Activated CD8-positive, alpha-beta memory T cell treated with anti-CD3 and anti-CD28 coated beads for 4 hours (primary cell): Measurements from ENCODE around the gene SLC34A3.

Experiments
- DNase-seq, 2 donors: peaks; one replicate each; pipeline ENCODE4 v3.0.0-alpha.2; 2020; ENCODE audit warnings: low read depth in 2 of 2

Gene SLC34A3

DNA sequence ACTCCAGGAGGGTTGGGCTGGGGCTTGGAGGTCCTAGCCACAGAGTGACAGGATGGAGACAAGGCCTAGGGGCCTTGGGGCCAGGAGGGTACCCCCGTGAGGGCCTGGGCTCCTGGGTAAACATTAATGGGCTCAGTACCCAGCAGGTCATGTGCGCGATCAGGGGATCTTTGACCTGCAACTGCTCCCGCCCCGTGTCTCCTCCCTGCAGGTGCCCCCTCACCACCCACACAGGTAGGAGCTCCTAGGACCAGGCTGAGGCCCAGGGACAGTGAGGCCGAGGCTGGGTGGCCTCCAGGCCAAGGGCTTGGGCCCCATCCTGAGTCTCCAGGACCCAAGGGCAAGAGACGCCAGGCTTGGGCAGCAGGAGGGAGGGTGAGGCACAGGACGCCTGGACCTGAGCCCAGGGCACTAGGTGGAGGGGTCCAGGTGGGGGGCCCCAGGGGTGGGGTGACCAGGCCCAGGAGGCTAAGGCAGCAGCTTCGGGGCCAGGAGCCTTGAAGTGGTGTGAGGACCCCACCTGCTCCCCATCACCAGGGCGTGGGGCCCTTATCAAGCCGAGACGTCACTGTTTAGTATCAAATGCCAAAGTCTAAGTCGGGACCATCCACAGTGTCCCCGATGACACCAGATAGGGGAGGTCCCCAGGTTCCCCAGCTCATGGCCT is at the start of gene SLC34A3:
TSS of gene SLC34A3 (plus strand) at position 197 of the 667 bp plus-strand sequence. CDS start 802 bp downstream, outside the sequence.
- DNase-seq, result no peak

DNA sequence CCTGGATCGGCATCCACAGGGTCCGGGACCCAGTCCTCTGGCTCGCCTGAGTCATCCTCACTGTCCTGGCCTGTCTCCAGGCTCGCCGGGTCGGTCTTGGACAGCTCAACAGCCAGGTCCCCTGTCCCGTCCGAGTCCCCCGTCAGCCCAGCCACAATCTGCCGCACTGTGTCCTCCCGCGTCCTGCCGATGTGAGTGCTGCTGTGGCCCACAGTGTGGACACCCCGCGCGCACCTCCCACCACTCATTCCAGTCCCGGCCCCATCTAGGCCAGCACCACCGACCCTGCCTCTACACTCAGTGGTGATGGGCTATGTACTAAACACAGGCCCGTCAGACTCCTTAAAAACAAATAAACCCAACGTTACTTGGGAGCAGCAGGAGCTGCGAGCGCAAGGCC is 49.0 kb upstream of the SLC34A3 start:
- no peak for DNase-seq

DNA sequence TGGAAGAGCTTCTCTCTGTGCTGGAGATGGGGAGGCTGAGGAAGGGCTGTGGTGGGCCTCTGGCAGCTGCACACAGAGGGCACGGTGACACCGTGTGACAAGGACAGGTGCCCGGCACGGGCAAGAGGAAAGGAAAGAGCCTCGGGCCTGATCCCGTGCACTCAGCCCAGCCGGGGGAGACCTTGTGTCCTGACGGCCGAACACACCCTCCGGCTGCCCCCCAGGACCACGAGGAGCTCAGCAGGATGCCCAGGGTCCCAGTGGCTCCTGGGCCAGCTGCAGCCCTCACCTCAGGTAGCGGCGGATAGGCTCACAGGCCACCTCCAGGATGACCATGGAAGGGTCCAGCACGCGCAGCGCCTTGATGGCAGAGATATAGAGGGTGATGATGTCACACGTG is 47.9 kb upstream of the SLC34A3 start:
- DNase-seq, result no peak

DNA sequence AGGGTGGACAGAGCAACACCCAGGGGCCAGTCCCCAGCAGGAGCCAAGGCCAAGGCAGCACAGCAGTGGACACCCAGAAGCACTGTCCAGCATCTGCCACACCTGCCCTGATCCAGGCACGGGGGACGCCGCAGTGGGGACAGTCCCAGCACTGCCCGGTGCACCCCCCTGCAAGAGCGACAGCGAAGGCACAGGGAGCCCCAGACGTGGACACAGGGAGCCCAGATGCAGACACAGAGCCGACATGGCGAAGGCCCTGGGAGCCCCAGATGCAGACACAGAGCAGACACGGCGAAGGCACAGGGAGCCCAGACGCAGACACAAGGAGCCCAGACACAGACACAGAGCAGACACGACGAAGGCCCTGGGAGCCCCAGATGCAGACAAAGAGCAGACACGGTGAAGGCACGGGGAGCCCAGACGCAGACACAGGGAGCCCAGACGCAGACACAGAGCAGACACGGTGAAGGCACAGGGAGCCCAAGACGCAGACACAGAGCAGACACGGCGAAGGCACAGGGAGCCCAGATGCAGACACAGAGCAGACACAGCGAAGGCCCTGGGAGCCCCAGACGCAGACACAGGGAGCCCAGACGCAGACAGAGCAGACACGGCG is 46.6 kb upstream of the SLC34A3 start:
- no peak for DNase-seq

DNA sequence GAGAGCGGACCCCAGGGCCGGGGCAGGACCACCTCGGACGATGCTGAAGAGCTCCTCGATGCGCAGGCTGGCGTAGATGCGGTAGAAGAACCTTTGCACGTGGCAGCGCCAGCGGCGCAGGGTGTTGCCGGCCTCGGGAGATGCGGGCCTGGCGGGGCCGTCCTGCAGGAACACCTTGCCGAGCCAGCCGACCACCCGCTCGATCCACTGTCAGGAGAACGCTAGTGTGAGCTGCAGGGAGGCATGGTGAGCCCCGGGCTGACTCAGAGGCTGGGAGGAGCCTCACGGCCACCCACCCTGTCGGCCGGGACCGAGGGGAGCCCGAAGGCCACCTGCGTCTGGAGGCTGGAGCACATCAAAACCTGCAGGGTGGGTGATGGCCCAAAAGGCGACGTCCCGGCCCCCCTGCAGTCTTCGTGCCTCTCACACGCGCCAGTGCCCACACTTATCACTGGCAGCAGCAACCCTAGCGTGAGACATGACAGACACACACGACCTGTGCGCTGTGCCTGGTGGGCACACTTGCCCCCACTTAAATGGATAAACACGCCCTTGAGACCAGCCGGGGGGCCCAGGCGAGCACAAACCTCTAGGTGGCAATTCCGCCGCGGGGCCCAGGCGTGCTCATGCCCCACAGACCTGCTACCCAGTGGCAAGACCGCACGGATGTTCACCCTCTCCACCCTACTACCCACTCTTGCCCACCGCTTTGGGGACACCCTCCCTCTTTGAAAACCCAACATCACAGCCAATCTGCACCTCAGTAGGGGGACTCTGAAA is 45.6 kb upstream of the SLC34A3 start:
- no peak for DNase-seq

DNA sequence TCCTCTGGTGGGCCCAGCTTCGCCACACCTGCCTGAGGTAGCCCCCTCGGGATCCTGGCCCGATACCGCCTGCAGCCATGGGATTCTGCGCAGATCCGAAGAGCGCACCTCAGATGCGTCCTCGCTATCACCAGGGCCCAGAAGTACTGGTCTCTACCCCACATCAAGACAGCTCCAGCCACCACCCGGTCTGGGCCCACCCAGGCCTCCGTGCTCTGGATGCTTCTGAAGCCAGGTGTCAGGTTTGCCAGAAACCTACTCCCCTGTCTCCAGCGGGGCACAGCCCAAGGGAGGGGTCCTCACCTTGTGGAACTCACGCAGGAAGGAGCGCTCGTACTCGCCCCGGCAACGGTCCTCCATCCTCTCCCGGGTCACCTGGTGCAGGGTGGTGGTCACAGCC is 44.8 kb upstream of the SLC34A3 start:
- DNase-seq, result no peak

DNA sequence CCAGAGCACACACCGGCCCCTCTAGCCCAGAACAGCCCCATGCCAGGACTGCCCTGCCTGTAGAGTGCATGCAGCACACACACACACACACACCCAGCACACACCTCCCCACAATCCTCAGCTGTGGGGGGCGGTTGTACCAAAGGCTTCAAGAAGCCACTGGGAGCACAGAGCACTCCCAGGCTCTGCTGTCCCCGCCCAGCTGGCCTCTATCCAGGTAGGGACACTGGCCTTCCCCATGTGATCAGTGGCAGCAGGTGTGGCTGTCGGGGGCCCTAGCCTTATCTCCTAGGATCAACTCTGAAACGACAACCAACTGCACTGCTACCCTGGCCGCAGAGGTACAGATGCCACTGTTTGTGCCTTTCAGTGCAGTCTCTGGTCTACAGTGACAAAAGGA is 44.3 kb upstream of the SLC34A3 start:
- no peak for DNase-seq

DNA sequence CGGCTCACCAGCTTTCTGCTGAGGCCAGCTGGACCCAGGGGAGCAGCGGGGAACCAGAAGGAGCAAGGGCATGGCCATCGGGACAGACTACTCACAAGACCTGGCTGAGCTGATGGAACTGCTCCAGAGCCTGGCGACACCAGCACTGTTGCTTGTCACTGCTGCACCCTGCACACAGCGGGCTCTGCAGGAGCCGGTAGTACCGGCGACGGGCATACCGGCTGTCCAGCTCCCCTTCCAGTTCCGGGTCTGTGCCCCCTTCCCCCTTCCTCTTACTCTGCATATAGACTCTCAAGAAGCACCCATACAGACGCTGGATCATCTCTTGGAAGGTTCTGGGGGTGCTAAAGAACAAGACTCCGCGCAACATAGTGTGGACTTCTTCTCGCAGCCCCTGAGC is 43.3 kb upstream of the SLC34A3 start:
- no peak for DNase-seq

DNA sequence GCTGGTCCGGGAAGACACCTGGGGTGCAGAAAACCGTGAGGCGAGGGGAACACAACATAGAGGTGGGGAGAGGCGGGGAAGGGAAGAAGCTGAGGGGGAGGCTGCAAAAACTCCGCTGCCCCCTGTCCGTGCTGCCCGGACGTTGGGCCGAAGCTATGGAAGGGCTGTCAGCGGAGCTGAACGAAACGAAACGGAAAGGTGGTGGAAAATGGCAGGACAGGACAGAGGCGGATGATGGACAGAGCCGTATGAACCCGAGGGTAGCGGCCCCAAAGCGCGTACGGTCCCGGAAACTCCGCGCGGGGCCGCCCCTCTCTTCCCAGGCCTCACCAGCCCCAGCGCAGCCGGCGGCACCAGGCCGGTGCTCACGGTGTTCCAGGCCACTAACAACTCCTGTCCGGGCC is 42.6 kb upstream of the SLC34A3 start:
- no peak for DNase-seq

DNA sequence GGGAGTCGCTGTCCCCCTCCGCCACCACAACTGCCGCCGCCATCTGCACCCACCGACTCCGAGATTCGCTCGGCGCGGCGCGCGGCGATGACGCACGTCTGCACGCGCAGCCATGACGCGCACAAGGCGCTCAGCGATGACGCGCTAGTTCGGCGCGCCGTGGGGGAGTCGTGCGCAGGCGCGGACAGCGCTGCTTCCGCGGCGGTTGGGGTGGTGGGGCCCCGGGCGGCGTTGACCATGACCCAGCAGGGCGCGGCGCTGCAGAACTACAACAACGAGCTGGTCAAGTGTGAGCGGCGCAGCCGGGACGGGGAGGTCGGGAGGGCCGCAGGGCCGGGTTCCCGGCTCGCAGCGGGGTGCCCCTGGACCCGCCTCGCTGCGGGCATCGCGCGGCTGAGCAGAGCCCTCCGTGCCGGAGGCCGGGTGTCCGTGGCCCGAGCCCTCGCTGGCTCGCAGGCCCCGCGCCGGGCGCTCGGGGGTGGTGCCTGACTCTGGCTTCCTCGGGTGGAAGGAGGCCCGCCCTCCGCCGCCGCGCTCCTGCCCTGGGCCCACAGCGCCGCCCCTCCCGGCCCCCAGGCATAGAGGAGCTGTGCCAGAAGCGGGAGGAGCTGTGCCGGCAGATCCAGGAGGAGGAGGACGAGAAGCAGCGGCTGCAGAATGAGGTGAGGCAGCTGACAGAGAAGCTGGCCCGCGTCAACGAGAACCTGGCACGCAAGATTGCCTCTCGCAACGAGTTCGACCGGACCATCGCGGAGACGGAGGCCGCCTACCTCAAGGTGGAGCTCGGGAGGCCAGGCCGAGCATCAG is 42.0 kb upstream of the SLC34A3 start, which contains the start of the genes ANAPC2 and SSNA1:
TSS of gene ANAPC2 (minus strand) at position 71 of the 807 bp plus-strand sequence. CDS start at position 43, 28 bp downstream.
TSS of gene SSNA1 (plus strand) at position 187 of the 807 bp plus-strand sequence. CDS start at position 238, 51 bp downstream.
- DNase-seq, result peak; percentile 82 to 91

DNA sequence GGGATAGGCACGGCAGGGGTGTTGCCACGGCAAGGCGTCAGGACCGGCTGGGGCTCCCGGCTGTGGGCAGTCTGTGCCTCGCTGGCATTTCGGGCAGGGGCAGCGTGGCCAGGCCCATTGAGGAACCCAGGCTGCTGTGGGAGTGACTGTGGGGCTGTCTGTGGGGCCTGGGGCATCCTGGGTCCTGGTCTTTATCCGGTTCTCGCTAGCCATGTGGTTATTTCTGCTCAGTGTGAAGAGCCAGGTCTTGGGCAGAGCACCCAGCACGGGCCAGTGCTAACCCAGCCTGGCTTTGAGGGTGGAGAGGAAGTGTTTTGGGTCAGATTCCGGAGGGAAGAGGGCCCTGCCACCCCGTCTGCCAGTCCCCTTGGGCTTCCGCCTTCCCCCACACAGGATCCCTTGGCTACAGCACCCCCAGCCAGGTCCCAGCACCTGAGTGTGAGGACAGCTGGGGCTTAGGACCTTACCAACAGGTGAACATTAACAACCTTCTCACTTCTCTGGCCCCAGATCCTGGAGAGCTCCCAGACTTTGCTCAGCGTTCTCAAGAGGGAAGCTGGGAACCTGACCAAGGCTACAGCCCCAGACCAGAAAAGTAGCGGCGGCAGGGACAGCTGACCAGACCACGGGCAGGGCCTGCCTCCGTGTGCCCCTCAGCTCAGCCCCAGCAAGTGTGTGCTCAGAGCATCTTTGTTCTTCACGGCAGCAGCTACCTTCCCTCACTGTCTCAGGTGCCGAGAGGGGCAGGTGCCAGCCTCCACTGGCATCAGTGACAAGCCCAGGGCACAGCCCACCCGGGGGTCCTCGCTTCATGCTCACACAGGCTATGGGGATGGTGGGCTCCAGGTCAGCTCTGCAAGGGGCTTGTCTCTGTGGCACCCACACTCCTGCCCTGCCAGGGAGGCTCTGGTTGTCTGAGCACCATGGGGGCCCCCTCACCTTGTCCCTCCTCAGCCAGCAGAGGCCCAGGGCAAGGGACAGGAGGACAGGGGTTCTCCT is 41.1 kb upstream of the SLC34A3 start:
- no peak for DNase-seq

DNA sequence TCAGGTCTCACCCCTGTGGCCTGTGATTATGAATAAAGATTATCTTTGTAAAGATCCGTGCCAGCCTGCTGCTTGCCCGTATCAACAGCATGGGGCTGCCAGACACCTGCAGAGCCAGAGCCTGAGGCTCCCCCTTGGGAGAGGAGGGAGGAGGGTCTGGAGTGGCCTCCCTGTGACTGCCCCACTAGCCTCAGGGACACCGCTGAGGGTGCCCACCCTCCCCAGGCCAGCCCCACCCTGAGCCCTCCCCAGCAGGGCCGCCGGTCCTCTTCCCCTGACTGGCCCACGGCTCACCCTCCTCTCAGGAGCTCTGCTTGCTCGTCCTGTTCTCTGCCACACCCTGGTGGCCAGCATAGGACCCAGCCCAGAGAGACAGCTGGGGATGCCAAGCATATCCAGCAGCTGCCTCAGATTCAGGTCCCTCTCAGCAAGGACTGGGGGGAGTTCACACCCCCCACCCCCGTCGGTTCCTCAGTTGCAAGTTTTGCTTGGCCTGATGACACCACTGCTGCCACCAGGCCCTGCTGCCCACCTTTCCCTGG is 40.3 kb upstream of the SLC34A3 start:
- DNase-seq, result no peak

DNA sequence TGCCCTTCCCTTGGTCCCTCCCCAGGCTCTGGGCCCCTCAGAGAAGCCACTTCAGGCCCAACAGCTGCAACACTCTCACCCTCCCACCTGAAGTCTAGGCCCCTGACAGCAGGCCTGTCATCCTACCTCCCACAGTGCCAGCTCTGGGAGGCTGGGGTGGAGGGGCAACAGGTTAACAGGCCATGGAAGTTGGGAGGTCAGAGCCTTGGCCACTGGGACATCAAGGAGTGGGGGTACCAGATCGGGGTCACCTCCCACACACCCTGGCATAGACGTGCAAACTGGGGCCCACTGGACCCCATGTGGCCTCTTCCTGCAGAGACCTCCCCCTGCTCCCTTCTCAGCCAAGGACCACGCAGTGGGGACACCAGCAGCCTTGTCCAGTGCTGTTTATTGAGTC is 39.5 kb upstream of the SLC34A3 start:
- DNase-seq, result no peak

DNA sequence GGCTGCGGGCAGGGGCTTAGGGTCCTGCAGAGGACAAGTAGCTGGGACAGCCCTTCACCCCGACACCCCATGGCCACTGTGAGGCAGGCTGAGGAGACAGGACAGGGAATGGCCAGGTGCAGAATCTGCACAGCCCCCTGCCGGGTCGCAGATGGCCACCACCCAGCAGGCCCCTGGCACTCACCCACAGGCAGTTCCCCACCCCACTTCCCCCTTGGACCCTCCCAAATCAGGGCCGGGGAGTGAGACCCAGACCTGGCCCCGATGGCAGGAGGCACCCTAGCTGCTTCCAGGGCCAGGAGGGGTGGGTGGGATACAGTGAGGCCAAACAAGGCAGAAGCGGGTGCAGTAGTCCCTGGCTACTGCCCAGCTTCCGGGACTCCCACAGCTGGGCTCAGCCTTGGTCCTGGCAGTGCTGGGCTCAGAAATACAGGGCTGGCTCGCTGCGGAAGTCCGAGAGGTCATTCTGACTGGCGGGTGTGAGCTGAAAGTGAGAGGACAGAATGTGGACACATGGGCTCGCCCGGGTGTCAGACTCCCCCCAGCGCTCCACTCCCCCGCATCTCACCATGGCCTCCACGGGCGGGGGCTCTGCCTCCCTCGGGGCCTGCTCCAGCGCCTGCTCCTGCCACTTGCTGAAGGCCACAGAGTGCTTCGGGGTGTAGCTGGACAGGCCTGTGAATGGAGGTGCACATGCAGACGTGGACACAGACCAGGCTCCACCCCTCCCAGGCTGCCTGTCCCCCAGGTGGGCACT is 38.8 kb upstream of the SLC34A3 start:
- no peak for DNase-seq

DNA sequence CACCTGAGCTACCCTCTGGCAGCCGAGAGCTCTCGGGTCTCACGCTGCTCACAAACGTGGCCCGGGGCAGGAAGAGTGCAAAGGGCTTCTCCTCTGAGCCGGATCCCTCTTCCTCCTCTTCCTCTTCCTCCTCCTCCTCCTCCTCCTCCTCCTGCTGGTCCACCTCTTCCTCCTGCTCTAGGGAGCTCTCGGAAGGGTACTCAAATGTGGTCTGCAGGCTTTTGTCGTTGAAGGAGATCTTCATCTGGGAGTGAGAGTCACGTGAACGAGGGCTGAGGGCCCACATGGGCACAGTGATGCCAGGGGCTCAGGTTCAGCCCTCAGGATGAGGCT is 38.3 kb upstream of the SLC34A3 start:
- no peak for DNase-seq

DNA sequence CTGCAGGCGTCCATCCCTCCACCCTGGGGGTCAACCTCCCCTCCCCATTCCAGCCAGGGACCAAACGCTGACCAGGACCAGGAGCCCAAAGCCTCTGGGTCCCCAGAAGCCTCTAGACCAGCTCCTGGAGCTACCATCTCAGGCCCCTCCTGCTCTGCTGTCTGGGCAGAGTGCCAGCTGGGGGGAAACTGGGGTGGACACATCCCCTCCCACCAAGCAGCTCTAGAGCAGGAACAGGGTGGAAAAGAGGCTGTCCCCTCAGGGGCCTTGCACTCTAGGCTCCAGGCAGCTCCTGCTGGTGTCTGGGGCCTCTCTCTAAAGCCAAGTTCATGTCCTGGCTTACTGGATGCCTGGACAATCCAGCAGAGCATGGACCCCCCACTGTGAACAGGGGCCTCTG is 37.8 kb upstream of the SLC34A3 start:
- DNase-seq, result no peak

DNA sequence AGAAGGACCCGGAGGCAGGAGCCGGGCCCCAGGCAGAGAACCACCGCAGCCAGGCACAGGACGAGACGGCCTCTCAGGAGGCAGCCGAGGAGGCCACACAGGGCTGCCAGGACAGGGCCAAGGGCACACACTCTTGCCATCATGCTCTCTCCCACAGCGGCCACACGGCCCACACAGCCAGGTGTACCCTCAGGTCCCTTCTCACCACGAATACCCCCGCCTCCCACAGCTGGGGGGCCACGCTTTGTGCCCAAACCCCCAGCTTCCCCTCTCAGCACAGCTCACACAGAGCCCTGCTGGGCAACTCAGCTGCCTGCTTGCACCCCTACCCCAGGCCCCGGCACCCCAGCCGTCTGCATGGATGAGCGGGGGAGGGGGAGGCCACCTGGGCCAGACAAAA is 36.9 kb upstream of the SLC34A3 start:
- no peak for DNase-seq

DNA sequence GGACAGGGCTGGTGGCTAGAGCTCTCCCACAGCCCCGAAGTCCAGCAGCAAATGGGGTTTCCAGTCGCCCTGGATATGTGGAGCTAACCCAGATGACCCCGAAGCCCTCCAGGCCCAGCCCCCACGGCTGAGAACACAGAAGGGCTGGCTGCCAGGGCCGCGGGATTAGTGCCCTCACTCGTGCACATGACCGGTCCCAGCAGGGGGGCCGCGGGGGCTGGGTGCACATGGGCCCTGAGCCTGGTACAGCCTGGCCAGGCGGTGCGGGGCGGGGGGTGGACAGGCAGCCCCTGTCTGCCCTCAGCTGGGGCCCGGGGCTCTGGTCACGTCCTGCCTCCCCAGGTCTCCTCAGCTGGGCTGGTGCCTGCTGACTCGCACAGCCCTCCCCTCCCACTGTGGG is 36.3 kb upstream of the SLC34A3 start:
- no peak for DNase-seq

DNA sequence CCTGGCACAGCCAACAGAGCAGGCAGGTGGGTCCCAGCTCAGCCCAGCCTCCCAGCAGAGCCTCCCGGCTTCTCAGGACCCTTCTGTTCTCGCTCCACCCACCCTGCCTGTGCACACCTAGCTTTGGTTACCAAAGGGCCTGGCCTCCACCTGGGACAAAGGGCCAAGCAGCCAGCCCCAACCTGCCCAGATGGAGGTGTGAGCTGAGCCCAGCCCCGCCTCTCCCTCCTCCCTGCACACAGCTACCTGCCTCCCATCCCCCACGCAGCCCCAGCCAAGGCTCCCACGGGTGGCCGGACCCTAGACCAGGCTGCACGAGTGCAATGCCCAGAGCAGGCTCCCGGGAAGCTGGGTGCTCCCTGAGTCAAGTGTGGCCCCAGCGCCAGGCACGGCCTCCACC is 35.8 kb upstream of the SLC34A3 start:
- DNase-seq, result no peak
